Loucy (cell line): Measurements from ENCODE around the gene STXBP1.

Experiments used
- H2AFZ ChIP-seq: fragments of 200-600 bp; sonication (generic); 2 replicates; pipeline ENCODE4 v1.6.0; 2016; ENCODE audit warnings: antibody characterized with exemption, mild to moderate bottlenecking, low read length, moderate library complexity
- H3F3A ChIP-seq: fragments of 200-600 bp; 2 replicates; pipeline ENCODE4 v1.6.0; 2016; ENCODE audit warnings: antibody characterized with exemption, low read depth, mild to moderate bottlenecking
- H3K27me3 ChIP-seq: fragments of 200-600 bp; sonication (generic); 2 replicates; pipeline ENCODE4 v1.6.1; 2014; ENCODE audit warnings: low read length, mild to moderate bottlenecking; ENCODE audit not compliant: insufficient read depth, poor library complexity, severe bottlenecking
- H3K36me3 ChIP-seq: fragments of 200-600 bp; sonication (generic); 2 replicates; pipeline ENCODE4 v1.6.1; 2016; ENCODE audit warnings: low read length; ENCODE audit not compliant: insufficient read depth
- H3K4me1 ChIP-seq: fragments of 200-600 bp; sonication (generic); 2 replicates; pipeline ENCODE4 v1.5.1; 2014; ENCODE audit warnings: low read length, mild to moderate bottlenecking; ENCODE audit not compliant: insufficient read depth, poor library complexity, severe bottlenecking
- H3K4me2 ChIP-seq: fragments of 200-600 bp; sonication (generic); 2 replicates; pipeline ENCODE4 v1.6.0; 2014; ENCODE audit warnings: antibody characterized with exemption, low read length, low read depth, mild to moderate bottlenecking; ENCODE audit not compliant: poor library complexity, severe bottlenecking
- H3K4me3 ChIP-seq: fragments of 200-600 bp; sonication (generic); 2 replicates; pipeline ENCODE4 v1.5.1; 2014; ENCODE audit warnings: low read length, mild to moderate bottlenecking, mixed read lengths; ENCODE audit not compliant: poor library complexity, severe bottlenecking
- H3K79me2 ChIP-seq: fragments of 200-600 bp; sonication (generic); 2 replicates; pipeline ENCODE4 v1.6.1; 2014; ENCODE audit warnings: low read length; ENCODE audit not compliant: insufficient read depth
- H3K9ac ChIP-seq: fragments of 200-600 bp; sonication (generic); 2 replicates; pipeline ENCODE4 v1.6.0; 2014; ENCODE audit warnings: mild to moderate bottlenecking, low read depth, low read length, moderate library complexity; ENCODE audit not compliant: poor library complexity, severe bottlenecking
- H3K9me2 ChIP-seq: fragments of 200-600 bp; sonication (generic); replicated peaks from 2 replicates; pipeline ENCODE4 v1.6.1; 2016; ENCODE audit warnings: low read depth, low read length, mixed read lengths
- H3K9me3 ChIP-seq: fragments of 200-600 bp; sonication (generic); 2 replicates; pipeline ENCODE4 v1.6.1; 2014; ENCODE audit warnings: mild to moderate bottlenecking, antibody characterized with exemption, low read length, low read depth; ENCODE audit not compliant: insufficient read depth
- H4K20me1 ChIP-seq: fragments of 200-600 bp; sonication (generic); 2 replicates; pipeline ENCODE4 v1.6.0; 2014; ENCODE audit warnings: antibody characterized with exemption, low read length, mild to moderate bottlenecking; ENCODE audit not compliant: insufficient read depth, poor library complexity, severe bottlenecking
- CTCF ChIP-seq: fragments of 200-600 bp; sonication (generic); conservative IDR thresholded peaks from 2 replicates; pipeline ENCODE4 v1.5.1; 2014; ENCODE audit warnings: mild to moderate bottlenecking, antibody characterized with exemption, low read length
- EZH2phosphoT487 ChIP-seq: fragments of 200-600 bp; IDR thresholded peaks from 2 replicates; pipeline ENCODE4 v1.6.1; 2018; ENCODE audit warnings: antibody characterized with exemption, mild to moderate bottlenecking, moderate library complexity, borderline replicate concordance

The STXBP1 gene

GRCh38 chr9:127563579-127563978, 48.5 kb upstream of the STXBP1 start:
- Histone ChIP-seq H3F3A (no peaks in the 10 kb centered on the region), H3K4me3 (no peak overlapping the region), H3K79me2 (peaks cover 64% of the 10 kb centered on the region), H3K4me1 (peaks cover 47% of the 10 kb centered on the region), H3K36me3 (no peaks in the 10 kb centered on the region), H3K9ac (no peak overlapping the region), H3K9me3 (no peaks in the 10 kb centered on the region), H2AFZ (no peak overlapping the region), H4K20me1 (peaks cover 8% of the 10 kb centered on the region), H3K9me2 (no peaks in the 10 kb centered on the region), H3K27me3 (no peaks in the 10 kb centered on the region), H3K4me2 (no peak overlapping the region)
- TF ChIP-seq EZH2phosphoT487 (no peak), CTCF (no peak)

GRCh38 chr9:127565231-127565630, 46.8 kb upstream of the STXBP1 start:
- Histone ChIP-seq H3K36me3 (no peaks in the 10 kb centered on the region), H3K4me3 (no peak overlapping the region), H3K9ac (no peak overlapping the region)

GRCh38 chr9:127566351-127567001, 45.6 kb upstream of the STXBP1 start:
- Histone ChIP-seq H3K9me2 (no peaks in the 10 kb centered on the region), H3K36me3 (no peaks in the 10 kb centered on the region), H3K9me3 (no peaks in the 10 kb centered on the region), H3K4me2 (peak overlapping the region; percentile 81), H2AFZ (no peak overlapping the region), H4K20me1 (peaks cover 8% of the 10 kb centered on the region), H3K4me3 (peak overlapping the region; percentile 88), H3K27me3 (no peaks in the 10 kb centered on the region), H3K79me2 (peaks cover 42% of the 10 kb centered on the region), H3K9ac (peak overlapping the region; percentile 79), H3K4me1 (peaks cover 46% of the 10 kb centered on the region), H3F3A (no peaks in the 10 kb centered on the region)
- TF ChIP-seq EZH2phosphoT487 (no peak), CTCF (no peak)

More at GRCh38 chr9:127565231-127565630, 46.8 kb upstream of the STXBP1 start:
- H3K27me3 ChIP-seq, result no peaks in the 10 kb centered on the region
- peaks cover 8% of the 10 kb centered on the region for H4K20me1 ChIP-seq
- no peaks in the 10 kb centered on the region for H3F3A ChIP-seq
- no peaks in the 10 kb centered on the region for H3K9me2 ChIP-seq
- peaks cover 43% of the 10 kb centered on the region for H3K4me1 ChIP-seq
- no peak overlapping the region for H3K4me2 ChIP-seq
- no peak overlapping the region for H2AFZ ChIP-seq
- no peaks in the 10 kb centered on the region for H3K9me3 ChIP-seq
- no peak for TF ChIP-seq EZH2phosphoT487
- no peak for TF ChIP-seq CTCF
- peaks cover 50% of the 10 kb centered on the region for H3K79me2 ChIP-seq
